Endothelial cell (in vitro differentiated cells): Measurements from ENCODE around the gene BANP. TPM values are rescaled to one million over a fixed set of nuclear protein-coding genes. Genes with fewer than 3 reads are reported as not detected.

ENCODE experiments used
- DNase-seq: peaks from one replicate; pipeline ENCODE4 v3.0.0; 2021; ENCODE audit warnings: low spot score
- H3K27ac Mint-ChIP-seq: one replicate; pipeline ENCODE4 v1.8.0; 2021; ENCODE audit warnings: mixed read lengths, inconsistent platforms; ENCODE audit not compliant: unreplicated experiment
- H3K27me3 Mint-ChIP-seq: one replicate; pipeline ENCODE4 v1.8.0; 2021; ENCODE audit warnings: mild to moderate bottlenecking, moderate library complexity, mixed read lengths, inconsistent platforms; ENCODE audit not compliant: unreplicated experiment
- H3K36me3 Mint-ChIP-seq: one replicate; pipeline ENCODE4 v1.8.0; 2021; ENCODE audit warnings: mild to moderate bottlenecking, low read depth, mixed read lengths, inconsistent platforms; ENCODE audit not compliant: unreplicated experiment
- H3K4me1 Mint-ChIP-seq: one replicate; pipeline ENCODE4 v1.8.0; 2021; ENCODE audit warnings: mild to moderate bottlenecking, mixed read lengths, inconsistent platforms; ENCODE audit not compliant: unreplicated experiment
- H3K4me3 Mint-ChIP-seq: one replicate; pipeline ENCODE4 v1.8.0; 2021; ENCODE audit warnings: mild to moderate bottlenecking, mixed read lengths, inconsistent platforms; ENCODE audit not compliant: unreplicated experiment
- H3K9me3 Mint-ChIP-seq: one replicate; pipeline ENCODE4 v1.8.0; 2021; ENCODE audit warnings: mixed read lengths, inconsistent platforms; ENCODE audit not compliant: unreplicated experiment
- CTCF ChIP-seq: fragments of 200-600 bp; sonication (generic); IDR thresholded peaks from one replicate; pipeline ENCODE4 v1.5.0; 2021; ENCODE audit warnings: antibody characterized with exemption; ENCODE audit not compliant: unreplicated experiment
- total RNA-seq: library from RNA; stranded (reverse); fragmentation: NEBNext Ultra II Directional; extraction: Animal tissue kit (Norgen Biotek cat#: 25700); gene quantifications from one replicate; pipeline ENCODE4 v1.2.1, GENCODE V29; 2021; ENCODE audit not compliant: unreplicated experiment

Gene BANP
- total RNA-seq, 1 donor from 2014 or later = 33.3 TPM

- Mint-ChIP-seq H3K27me3 (peaks cover 2% of the 10 kb centered on the region), H3K9me3 (no peaks in the 10 kb centered on the region), H3K27ac (no peak overlapping the region), H3K4me3 (no peak overlapping the region), H3K4me1 (no peaks in the 10 kb centered on the region), H3K36me3 (peaks cover 3% of the 10 kb centered on the region)
- no peak for TF ChIP-seq CTCF
- no peak for DNase-seq
These were observed 105.0 kb downstream of the BANP start for GRCh38 chr16:88056212-88056611.

GRCh38 chr16:88057656-88058055, 106.4 kb downstream of the BANP start:
- DNase-seq = no peak
- no peak overlapping the region for H3K27ac Mint-ChIP-seq
- H3K27me3 Mint-ChIP-seq = peaks cover 2% of the 10 kb centered on the region
- TF ChIP-seq CTCF = no peak
- no peak overlapping the region for H3K4me3 Mint-ChIP-seq
- no peaks in the 10 kb centered on the region for H3K9me3 Mint-ChIP-seq
- H3K36me3 Mint-ChIP-seq = peaks cover 3% of the 10 kb centered on the region
- H3K4me1 Mint-ChIP-seq = no peaks in the 10 kb centered on the region

- no peak overlapping the region for H3K27ac Mint-ChIP-seq
- no peak overlapping the region for H3K4me3 Mint-ChIP-seq
- H3K36me3 Mint-ChIP-seq = peaks cover 3% of the 10 kb centered on the region
- TF ChIP-seq CTCF = no peak
- no peaks in the 10 kb centered on the region for H3K9me3 Mint-ChIP-seq
- DNase-seq = no peak
- H3K4me1 Mint-ChIP-seq = no peaks in the 10 kb centered on the region
- peaks cover 2% of the 10 kb centered on the region for H3K27me3 Mint-ChIP-seq
These were observed 106.9 kb downstream of the BANP start for GRCh38 chr16:88058136-88058535.

GRCh38 chr16:88058817-88059216, 107.6 kb downstream of the BANP start:
- no peak for DNase-seq
- H3K36me3 Mint-ChIP-seq = peaks cover 9% of the 10 kb centered on the region

More at GRCh38 chr16:88058817-88059216, 107.6 kb downstream of the BANP start:
- H3K4me3 Mint-ChIP-seq = no peak overlapping the region
- no peaks in the 10 kb centered on the region for H3K9me3 Mint-ChIP-seq
- TF ChIP-seq CTCF = no peak
- H3K4me1 Mint-ChIP-seq = no peaks in the 10 kb centered on the region
- H3K27ac Mint-ChIP-seq = no peak overlapping the region
- peaks cover 2% of the 10 kb centered on the region for H3K27me3 Mint-ChIP-seq
